HEK293 (cell line): Measurements from ENCODE around the gene CEP55.

ENCODE experiments used
- GLIS1 ChIP-seq: fragments of 450-650 bp; formaldehyde crosslinking; IDR thresholded peaks from 2 replicates; pipeline ENCODE4 v1.5.1; 2016; ENCODE audit warnings: missing biosample characterization, missing genetic modification characterization
- SALL2 ChIP-seq: fragments of 450-650 bp; formaldehyde crosslinking; IDR thresholded peaks from 2 replicates; pipeline ENCODE4 v1.5.0; 2017; ENCODE audit warnings: missing biosample characterization, mild to moderate bottlenecking, missing genetic modification characterization, borderline replicate concordance
- ZNF830 ChIP-seq: fragments of 450-650 bp; IDR thresholded peaks from 2 replicates; pipeline ENCODE4 v1.5.0; 2018; ENCODE audit warnings: missing biosample characterization, missing genetic modification characterization, low read depth, mild to moderate bottlenecking, moderate library complexity
- TF ChIP-seq, protein P1 (sequence below): fragments of 450-650 bp; formaldehyde crosslinking; IDR thresholded peaks from 2 replicates; pipeline ENCODE4 v1.5.1; 2016; ENCODE audit warnings: missing biosample characterization, missing genetic modification characterization

DNA sequence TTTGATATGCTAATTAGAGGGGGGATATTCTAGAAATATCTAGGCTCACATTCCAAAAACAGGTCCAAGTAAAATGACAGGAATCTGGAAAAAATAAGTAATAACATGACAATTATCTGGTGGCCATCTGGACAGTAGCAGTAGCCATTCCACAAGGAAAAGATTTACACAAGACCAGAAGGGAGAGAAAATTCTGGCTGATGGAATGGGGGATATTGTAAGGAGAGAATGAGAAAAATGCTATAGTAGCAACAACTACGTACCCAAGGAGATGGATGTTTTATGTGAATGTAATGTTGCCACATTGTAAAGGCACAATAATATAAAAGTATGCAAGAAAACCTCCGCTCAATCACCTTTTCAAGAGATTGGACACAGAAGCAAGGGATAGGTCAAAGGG is 19.7 kb upstream of the CEP55 start:
- TF ChIP-seq ZNF830 (tag by site-specific recombination) (no peak), SALL2 (tag by site-specific recombination) (no peak), GLIS1 (tag by site-specific recombination) (no peak)
- TF ChIP-seq, protein P1, sequence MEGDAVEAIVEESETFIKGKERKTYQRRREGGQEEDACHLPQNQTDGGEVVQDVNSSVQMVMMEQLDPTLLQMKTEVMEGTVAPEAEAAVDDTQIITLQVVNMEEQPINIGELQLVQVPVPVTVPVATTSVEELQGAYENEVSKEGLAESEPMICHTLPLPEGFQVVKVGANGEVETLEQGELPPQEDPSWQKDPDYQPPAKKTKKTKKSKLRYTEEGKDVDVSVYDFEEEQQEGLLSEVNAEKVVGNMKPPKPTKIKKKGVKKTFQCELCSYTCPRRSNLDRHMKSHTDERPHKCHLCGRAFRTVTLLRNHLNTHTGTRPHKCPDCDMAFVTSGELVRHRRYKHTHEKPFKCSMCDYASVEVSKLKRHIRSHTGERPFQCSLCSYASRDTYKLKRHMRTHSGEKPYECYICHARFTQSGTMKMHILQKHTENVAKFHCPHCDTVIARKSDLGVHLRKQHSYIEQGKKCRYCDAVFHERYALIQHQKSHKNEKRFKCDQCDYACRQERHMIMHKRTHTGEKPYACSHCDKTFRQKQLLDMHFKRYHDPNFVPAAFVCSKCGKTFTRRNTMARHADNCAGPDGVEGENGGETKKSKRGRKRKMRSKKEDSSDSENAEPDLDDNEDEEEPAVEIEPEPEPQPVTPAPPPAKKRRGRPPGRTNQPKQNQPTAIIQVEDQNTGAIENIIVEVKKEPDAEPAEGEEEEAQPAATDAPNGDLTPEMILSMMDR, result no peak
